ENCODE results near the gene GRID1. TPM values are rescaled to one million over a fixed set of nuclear protein-coding genes. Genes with fewer than 3 reads are reported as not detected.

The GRID1 gene
- total and polyA plus RNA-seq, 9 of the 15 experiments (the other 6 are each of a cell fraction or from before 2014, with no cell fraction given): 0.01 to 7.2 (median 1.2) TPM

- Histone ChIP-seq H4K20me1 (replicated peaks; ENCODE audit: control insufficient read depth, insufficient read depth, low read length) (peaks cover 6% of the 10 kb centered on the region; the same call in 1 of the 2 replicates), H3K4me2 (ENCODE audit: insufficient read depth, low read length) (no peak overlapping the region), H3K4me1 (replicated peaks in 1 of 2; ENCODE audit: control insufficient read depth in 2 of 2, insufficient read depth in 2 of 2, low read length in 2 of 2) (peaks cover 0 to 9% of the 10 kb centered on the region in 2 experiments; a peak in 2 of 5 replicates), H3K79me2 (ENCODE audit: control insufficient read depth, insufficient read depth, low read length) (no peaks in the 10 kb centered on the region), H3K4me3 (no peak overlapping the region), H3K9me1 (ENCODE audit: control insufficient read depth, insufficient read depth, low read length) (no peaks in the 10 kb centered on the region), H3K9ac (ENCODE audit: insufficient read depth in 1 of 2, low read depth in 2 of 2, low read length in 2 of 2) (no peak overlapping the region), H3K36me3 (ENCODE audit: control insufficient read depth, insufficient read depth, low read length) (no peaks in the 10 kb centered on the region), H3K27ac (ENCODE audit: extremely low read depth, low read depth, low read length) (no peak overlapping the region), H3K27me3 (ENCODE audit: control insufficient read depth in 2 of 2, insufficient read depth in 2 of 2, low read length in 2 of 2) (peaks cover 0 to 12% of the 10 kb centered on the region in 2 experiments; a peak in 1 of 5 replicates), H3K9me3 (replicated peaks; ENCODE audit: control insufficient read depth, insufficient read depth, low read depth, low read length) (no peaks in the 10 kb centered on the region), H2AFZ (ENCODE audit: low read depth, low read length) (no peak overlapping the region)
- FAIRE-seq (no peak), ATAC-seq (no peak), DNase-seq (ENCODE audit: extremely low read depth in 1 of 4, low spot score in 3 of 4) (no peak)
- no peak for TF ChIP-seq MXI1 (IDR thresholded peaks at IDR 0.05; ENCODE audit: low read depth, low read length)
- TF ChIP-seq MCM2 (IDR thresholded peaks at IDR 0.05; ENCODE audit: low read depth): no peak
- TF ChIP-seq TCF7 (IDR thresholded peaks at IDR 0.05; ENCODE audit: borderline replicate concordance): no peak
- TF ChIP-seq ZNF175 (CRISPR knock-in tag; IDR thresholded peaks at IDR 0.05; ENCODE audit: low read depth): no peak
- TF ChIP-seq PTRF (tag; IDR thresholded peaks at IDR 0.05): no peak
- TF ChIP-seq ZNF197 (CRISPR knock-in tag; IDR thresholded peaks at IDR 0.05; ENCODE audit: low read depth): no peak
- TF ChIP-seq RFX7 (CRISPR knock-in tag; IDR thresholded peaks at IDR 0.05): no peak
- no peak for TF ChIP-seq NCOA6 (IDR thresholded peaks at IDR 0.05)
- TF ChIP-seq, protein P1, sequence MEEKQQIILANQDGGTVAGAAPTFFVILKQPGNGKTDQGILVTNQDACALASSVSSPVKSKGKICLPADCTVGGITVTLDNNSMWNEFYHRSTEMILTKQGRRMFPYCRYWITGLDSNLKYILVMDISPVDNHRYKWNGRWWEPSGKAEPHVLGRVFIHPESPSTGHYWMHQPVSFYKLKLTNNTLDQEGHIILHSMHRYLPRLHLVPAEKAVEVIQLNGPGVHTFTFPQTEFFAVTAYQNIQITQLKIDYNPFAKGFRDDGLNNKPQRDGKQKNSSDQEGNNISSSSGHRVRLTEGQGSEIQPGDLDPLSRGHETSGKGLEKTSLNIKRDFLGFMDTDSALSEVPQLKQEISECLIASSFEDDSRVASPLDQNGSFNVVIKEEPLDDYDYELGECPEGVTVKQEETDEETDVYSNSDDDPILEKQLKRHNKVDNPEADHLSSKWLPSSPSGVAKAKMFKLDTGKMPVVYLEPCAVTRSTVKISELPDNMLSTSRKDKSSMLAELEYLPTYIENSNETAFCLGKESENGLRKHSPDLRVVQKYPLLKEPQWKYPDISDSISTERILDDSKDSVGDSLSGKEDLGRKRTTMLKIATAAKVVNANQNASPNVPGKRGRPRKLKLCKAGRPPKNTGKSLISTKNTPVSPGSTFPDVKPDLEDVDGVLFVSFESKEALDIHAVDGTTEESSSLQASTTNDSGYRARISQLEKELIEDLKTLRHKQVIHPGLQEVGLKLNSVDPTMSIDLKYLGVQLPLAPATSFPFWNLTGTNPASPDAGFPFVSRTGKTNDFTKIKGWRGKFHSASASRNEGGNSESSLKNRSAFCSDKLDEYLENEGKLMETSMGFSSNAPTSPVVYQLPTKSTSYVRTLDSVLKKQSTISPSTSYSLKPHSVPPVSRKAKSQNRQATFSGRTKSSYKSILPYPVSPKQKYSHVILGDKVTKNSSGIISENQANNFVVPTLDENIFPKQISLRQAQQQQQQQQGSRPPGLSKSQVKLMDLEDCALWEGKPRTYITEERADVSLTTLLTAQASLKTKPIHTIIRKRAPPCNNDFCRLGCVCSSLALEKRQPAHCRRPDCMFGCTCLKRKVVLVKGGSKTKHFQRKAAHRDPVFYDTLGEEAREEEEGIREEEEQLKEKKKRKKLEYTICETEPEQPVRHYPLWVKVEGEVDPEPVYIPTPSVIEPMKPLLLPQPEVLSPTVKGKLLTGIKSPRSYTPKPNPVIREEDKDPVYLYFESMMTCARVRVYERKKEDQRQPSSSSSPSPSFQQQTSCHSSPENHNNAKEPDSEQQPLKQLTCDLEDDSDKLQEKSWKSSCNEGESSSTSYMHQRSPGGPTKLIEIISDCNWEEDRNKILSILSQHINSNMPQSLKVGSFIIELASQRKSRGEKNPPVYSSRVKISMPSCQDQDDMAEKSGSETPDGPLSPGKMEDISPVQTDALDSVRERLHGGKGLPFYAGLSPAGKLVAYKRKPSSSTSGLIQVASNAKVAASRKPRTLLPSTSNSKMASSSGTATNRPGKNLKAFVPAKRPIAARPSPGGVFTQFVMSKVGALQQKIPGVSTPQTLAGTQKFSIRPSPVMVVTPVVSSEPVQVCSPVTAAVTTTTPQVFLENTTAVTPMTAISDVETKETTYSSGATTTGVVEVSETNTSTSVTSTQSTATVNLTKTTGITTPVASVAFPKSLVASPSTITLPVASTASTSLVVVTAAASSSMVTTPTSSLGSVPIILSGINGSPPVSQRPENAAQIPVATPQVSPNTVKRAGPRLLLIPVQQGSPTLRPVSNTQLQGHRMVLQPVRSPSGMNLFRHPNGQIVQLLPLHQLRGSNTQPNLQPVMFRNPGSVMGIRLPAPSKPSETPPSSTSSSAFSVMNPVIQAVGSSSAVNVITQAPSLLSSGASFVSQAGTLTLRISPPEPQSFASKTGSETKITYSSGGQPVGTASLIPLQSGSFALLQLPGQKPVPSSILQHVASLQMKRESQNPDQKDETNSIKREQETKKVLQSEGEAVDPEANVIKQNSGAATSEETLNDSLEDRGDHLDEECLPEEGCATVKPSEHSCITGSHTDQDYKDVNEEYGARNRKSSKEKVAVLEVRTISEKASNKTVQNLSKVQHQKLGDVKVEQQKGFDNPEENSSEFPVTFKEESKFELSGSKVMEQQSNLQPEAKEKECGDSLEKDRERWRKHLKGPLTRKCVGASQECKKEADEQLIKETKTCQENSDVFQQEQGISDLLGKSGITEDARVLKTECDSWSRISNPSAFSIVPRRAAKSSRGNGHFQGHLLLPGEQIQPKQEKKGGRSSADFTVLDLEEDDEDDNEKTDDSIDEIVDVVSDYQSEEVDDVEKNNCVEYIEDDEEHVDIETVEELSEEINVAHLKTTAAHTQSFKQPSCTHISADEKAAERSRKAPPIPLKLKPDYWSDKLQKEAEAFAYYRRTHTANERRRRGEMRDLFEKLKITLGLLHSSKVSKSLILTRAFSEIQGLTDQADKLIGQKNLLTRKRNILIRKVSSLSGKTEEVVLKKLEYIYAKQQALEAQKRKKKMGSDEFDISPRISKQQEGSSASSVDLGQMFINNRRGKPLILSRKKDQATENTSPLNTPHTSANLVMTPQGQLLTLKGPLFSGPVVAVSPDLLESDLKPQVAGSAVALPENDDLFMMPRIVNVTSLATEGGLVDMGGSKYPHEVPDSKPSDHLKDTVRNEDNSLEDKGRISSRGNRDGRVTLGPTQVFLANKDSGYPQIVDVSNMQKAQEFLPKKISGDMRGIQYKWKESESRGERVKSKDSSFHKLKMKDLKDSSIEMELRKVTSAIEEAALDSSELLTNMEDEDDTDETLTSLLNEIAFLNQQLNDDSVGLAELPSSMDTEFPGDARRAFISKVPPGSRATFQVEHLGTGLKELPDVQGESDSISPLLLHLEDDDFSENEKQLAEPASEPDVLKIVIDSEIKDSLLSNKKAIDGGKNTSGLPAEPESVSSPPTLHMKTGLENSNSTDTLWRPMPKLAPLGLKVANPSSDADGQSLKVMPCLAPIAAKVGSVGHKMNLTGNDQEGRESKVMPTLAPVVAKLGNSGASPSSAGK (IDR thresholded peaks at IDR 0.05): no peak
- TF ChIP-seq HDAC3 (IDR thresholded peaks at IDR 0.05; ENCODE audit: borderline replicate concordance, partially characterized antibody): no peak
- TF ChIP-seq ZNF347 (CRISPR knock-in tag; IDR thresholded peaks at IDR 0.05; ENCODE audit: low read depth): no peak
- intact Hi-C loops (cut with micrococcal nuclease): loop anchor here (10.0 kb wide), 1 partner anchor 1828 kb away; no protein-coding TSS in a partner anchor
- in situ Hi-C loops (cut with MboI): loop anchor here (10.0 kb wide), 1 partner anchor 108 kb away; no protein-coding TSS in a partner anchor
- ChIA-PET CTCF (ENCODE audit: low intra/inter-chr PET ratio) (no interaction called here), POLR2A (no interaction called here)
- WGBS (ENCODE audit: insufficient coverage, low coverage, missing lambda C conversion rate): 0% methylated on average over 5 of the region's 5 CpGs
- BruUV-seq (replicated peaks): no TSS peak
Measured at GRCh38 chr10:86372784-86373239, 6.2 kb upstream of the GRID1 start.
